ENCODE results near the gene FGF14.

DNA sequence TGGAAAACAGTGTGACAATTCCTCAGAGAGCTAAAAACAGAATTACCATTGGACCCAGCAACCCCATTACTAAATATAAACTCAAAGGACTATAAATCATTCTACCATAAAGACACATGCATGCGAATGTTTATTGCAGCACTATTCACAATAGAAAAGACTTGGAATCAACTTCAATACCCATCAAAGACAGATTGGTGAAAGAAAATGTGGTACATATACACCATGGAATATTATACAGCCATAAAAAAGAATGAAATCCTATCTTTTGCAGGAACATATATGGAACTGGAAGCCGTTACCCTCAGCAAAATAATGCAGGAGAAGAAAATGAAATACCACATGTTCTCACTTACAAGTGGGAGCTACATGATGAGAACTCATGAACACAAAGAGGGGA lies 20.8 kb upstream of the FGF14 start:
- no peak for TF ChIP-seq POLR2AphosphoS5 (IDR thresholded peaks at IDR 0.05; ENCODE audit: low read depth, low read length)
- no peak for TF ChIP-seq POLR2A (IDR thresholded peaks at IDR 0.05; ENCODE audit: low read depth, low read length)
- TF ChIP-seq TAF1 (IDR thresholded peaks at IDR 0.05; ENCODE audit: borderline replicate concordance, low read depth, low read length), result no peak
